Upper lobe of right lung (tissue), 1 donor: ENCODE measurements around the gene FAM200C. TPM values are rescaled to one million over a fixed set of nuclear protein-coding genes. Genes with fewer than 3 reads are reported as not detected.

Source experiments
- ATAC-seq: fragments of 200-7000 bp; cut with Tn5 transposase; one replicate; pipeline ENCODE4 v1.9.1; 2020; ENCODE audit warnings: mild to moderate bottlenecking, moderate library complexity
- DNase-seq: peaks from one replicate; pipeline ENCODE4 v3.0.0-alpha.2; 2020
- H3K27ac ChIP-seq: fragments of 200-600 bp; one replicate; pipeline ENCODE4 v1.8.0; 2022
- H3K27me3 ChIP-seq: fragments of 200-600 bp; one replicate; pipeline ENCODE4 v1.8.0; 2022; ENCODE audit warnings: mild to moderate bottlenecking
- H3K36me3 ChIP-seq: fragments of 200-600 bp; one replicate; pipeline ENCODE4 v1.8.0; 2022
- H3K4me1 ChIP-seq: fragments of 200-600 bp; one replicate; pipeline ENCODE4 v1.8.0; 2022
- H3K4me3 ChIP-seq: fragments of 200-600 bp; one replicate; pipeline ENCODE4 v1.8.0; 2022; ENCODE audit warnings: mild to moderate bottlenecking
- H3K9me3 ChIP-seq: fragments of 200-600 bp; one replicate; pipeline ENCODE4 v1.8.0; 2022
- intact Hi-C: fragments of 100-400 bp; cut with DNase I; formaldehyde crosslinking; loops from one replicate; pipeline ENCODE4 v1.11.0; 2022
- total RNA-seq: library from RNA; stranded (reverse); fragmentation: NEBNext Ultra II Directional; extraction: Animal tissue kit (Norgen Biotek cat#: 25700); gene quantifications from one replicate; pipeline ENCODE4 v1.2.1, GENCODE V29; 2021
- TF ChIP-seq, protein P1 (sequence below): fragments of 200-600 bp; IDR thresholded peaks from one replicate; pipeline ENCODE4 v1.8.0; 2022; ENCODE audit warnings: antibody characterized with exemption
- donor health status: DM: no; HTN: yes; CAD: no; lungs with severe emphysema.

FAM200C gene
- total RNA-seq, 1 donor from 2014 or later = 2.8 TPM

- no peaks in the 10 kb centered on the region for H3K36me3 ChIP-seq
- H3K9me3 ChIP-seq = no peaks in the 10 kb centered on the region
- H3K4me1 ChIP-seq = peaks cover 3% of the 10 kb centered on the region
- TF ChIP-seq, protein P1, sequence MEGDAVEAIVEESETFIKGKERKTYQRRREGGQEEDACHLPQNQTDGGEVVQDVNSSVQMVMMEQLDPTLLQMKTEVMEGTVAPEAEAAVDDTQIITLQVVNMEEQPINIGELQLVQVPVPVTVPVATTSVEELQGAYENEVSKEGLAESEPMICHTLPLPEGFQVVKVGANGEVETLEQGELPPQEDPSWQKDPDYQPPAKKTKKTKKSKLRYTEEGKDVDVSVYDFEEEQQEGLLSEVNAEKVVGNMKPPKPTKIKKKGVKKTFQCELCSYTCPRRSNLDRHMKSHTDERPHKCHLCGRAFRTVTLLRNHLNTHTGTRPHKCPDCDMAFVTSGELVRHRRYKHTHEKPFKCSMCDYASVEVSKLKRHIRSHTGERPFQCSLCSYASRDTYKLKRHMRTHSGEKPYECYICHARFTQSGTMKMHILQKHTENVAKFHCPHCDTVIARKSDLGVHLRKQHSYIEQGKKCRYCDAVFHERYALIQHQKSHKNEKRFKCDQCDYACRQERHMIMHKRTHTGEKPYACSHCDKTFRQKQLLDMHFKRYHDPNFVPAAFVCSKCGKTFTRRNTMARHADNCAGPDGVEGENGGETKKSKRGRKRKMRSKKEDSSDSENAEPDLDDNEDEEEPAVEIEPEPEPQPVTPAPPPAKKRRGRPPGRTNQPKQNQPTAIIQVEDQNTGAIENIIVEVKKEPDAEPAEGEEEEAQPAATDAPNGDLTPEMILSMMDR = no peak
- intact Hi-C loops = no loop called here
- no peaks in the 10 kb centered on the region for H3K27me3 ChIP-seq
- ATAC-seq (no peak), DNase-seq (no peak)
- H3K4me3 ChIP-seq = no peak overlapping the region
- H3K27ac ChIP-seq = no peak overlapping the region
Observed at GRCh38 chr5:160444407-160444806, 44.6 kb upstream of the FAM200C start.

- intact Hi-C loops = no loop called here
- Histone ChIP-seq H3K36me3 (no peaks in the 10 kb centered on the region), H3K4me1 (peaks cover 13% of the 10 kb centered on the region), H3K27ac (no peak overlapping the region), H3K4me3 (no peak overlapping the region), H3K9me3 (no peaks in the 10 kb centered on the region), H3K27me3 (no peaks in the 10 kb centered on the region)
- DNase-seq = no peak
- TF ChIP-seq, protein P1 = no peak
- no peak for ATAC-seq
Observed at GRCh38 chr5:160442824-160443431, 43.1 kb upstream of the FAM200C start.

DNA sequence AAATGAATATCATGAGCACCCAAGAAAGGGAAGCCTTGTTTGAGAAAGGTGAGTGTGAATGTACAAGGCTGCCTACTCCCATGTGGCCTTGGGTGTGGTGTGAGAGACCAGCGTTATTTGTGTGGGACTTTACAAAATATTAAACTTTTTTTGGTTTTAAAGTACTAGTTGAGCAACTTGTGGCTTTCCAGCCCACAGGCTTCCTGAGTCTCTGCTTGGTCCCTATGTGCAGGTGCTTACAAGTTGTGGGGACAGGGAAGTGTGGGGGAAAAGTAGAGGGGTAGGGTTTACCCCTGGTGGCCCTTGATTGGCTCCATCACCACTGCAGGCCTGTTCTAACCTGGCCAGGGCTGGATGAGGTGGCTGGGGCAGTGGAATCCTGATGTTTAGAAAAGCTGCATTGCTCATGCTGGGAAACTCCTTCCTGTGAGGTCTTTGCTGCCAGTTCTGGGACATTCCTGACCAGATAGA lies 41.5 kb upstream of the FAM200C start:
- Histone ChIP-seq H3K4me3 (no peak overlapping the region), H3K4me1 (peaks cover 13% of the 10 kb centered on the region), H3K36me3 (no peaks in the 10 kb centered on the region), H3K27ac (no peak overlapping the region), H3K9me3 (no peaks in the 10 kb centered on the region), H3K27me3 (peaks cover 6% of the 10 kb centered on the region)
- no peak for ATAC-seq
- intact Hi-C loops = no loop called here
- DNase-seq = no peak
- TF ChIP-seq, protein P1 = no peak

DNA sequence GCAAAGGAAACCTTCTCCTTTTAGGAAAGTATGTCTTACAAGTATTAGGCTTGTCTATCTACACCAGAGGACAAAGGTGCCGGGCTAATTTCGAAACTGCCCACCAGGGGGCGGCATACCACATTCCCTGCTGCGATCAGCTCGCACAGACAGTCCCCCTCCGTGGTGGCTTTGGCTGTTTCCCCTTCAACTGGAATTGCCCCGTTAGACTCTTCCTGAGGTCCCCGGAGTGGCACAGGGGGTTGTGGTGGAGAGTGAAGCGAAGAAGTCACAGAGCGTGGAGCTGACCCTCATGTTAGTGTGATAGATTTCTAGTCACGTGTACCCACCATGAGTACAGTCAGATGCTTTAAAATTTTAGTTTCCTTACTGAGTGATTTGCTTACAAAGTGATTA lies 39.3 kb upstream of the FAM200C start:
- H3K27me3 ChIP-seq = peaks cover 6% of the 10 kb centered on the region
- ATAC-seq = peak; percentile 97
- H3K27ac ChIP-seq = peak overlapping the region; percentile 60
- TF ChIP-seq, protein P1 = peak; percentile 97
- H3K4me1 ChIP-seq = peaks cover 13% of the 10 kb centered on the region
- no peaks in the 10 kb centered on the region for H3K36me3 ChIP-seq
- H3K4me3 ChIP-seq = peak overlapping the region; percentile 55
- peak; percentile 92 for DNase-seq
- intact Hi-C loops = no loop called here
- H3K9me3 ChIP-seq = no peaks in the 10 kb centered on the region

- ATAC-seq (peak; percentile 80), DNase-seq (no peak)
- Histone ChIP-seq H3K36me3 (no peaks in the 10 kb centered on the region), H3K4me1 (peaks cover 13% of the 10 kb centered on the region), H3K4me3 (peak overlapping the region; percentile 55), H3K27ac (peak overlapping the region; percentile 60), H3K9me3 (no peaks in the 10 kb centered on the region), H3K27me3 (peaks cover 6% of the 10 kb centered on the region)
- intact Hi-C loops = no loop called here
- TF ChIP-seq, protein P1 = peak; percentile 76
Observed at GRCh38 chr5:160438316-160439204, 38.7 kb upstream of the FAM200C start.
